Mesendoderm (in vitro differentiated cells): Measurements from ENCODE around the gene OR4D1.
"Not testable (repeated sequence)": the region's sequence is repeated elsewhere in the genome, so short reads cannot be mapped to it uniquely, and the experiment has no call there.

Source experiments
- DNase-seq: peaks from one replicate; pipeline ENCODE4 v3.0.0; 2013
- H2AK5ac ChIP-seq: 2 replicates; pipeline ENCODE4 v1.6.1; 2013; ENCODE audit warnings: low read length, inconsistent platforms
- H2BK120ac ChIP-seq: 2 replicates; pipeline ENCODE4 v1.6.1; 2013; ENCODE audit warnings: low read depth, mild to moderate bottlenecking, low read length, moderate library complexity, mixed read lengths
- H2BK15ac ChIP-seq: replicated peaks from 2 replicates; pipeline ENCODE4 v1.6.1; 2013; ENCODE audit warnings: low read depth, mild to moderate bottlenecking, moderate library complexity
- H2BK5ac ChIP-seq: 2 replicates; pipeline ENCODE4 v1.6.1; 2013; ENCODE audit warnings: low read length, inconsistent platforms
- H3K18ac ChIP-seq: 2 replicates; pipeline ENCODE4 v1.6.1; 2013; ENCODE audit warnings: mild to moderate bottlenecking, low read length, mixed read lengths
- H3K23ac ChIP-seq: one replicate; pipeline ENCODE4 v1.6.1; 2013; ENCODE audit warnings: low read length
- H3K27ac ChIP-seq: 2 replicates; pipeline ENCODE4 v1.5.1; 2013; ENCODE audit warnings: low read depth, mild to moderate bottlenecking, inconsistent platforms, low read length, moderate library complexity
- H3K27me3 ChIP-seq: 2 replicates; pipeline ENCODE4 v1.6.1; 2013; ENCODE audit warnings: low read length, control low read depth, mild to moderate bottlenecking, inconsistent platforms; ENCODE audit not compliant: insufficient read depth, poor library complexity
- H3K36me3 ChIP-seq: 2 replicates; pipeline ENCODE4 v1.6.1; 2013; ENCODE audit warnings: low read length, inconsistent platforms; ENCODE audit not compliant: control insufficient read depth, insufficient read depth
- H3K4ac ChIP-seq: one replicate; pipeline ENCODE4 v1.6.1; 2013; ENCODE audit warnings: low read depth, mild to moderate bottlenecking, low read length, moderate library complexity
- H3K4me1 ChIP-seq: 2 replicates; pipeline ENCODE4 v1.6.1; 2013; ENCODE audit warnings: low read depth, low read length, inconsistent platforms; ENCODE audit not compliant: control insufficient read depth
- H3K4me2 ChIP-seq: 2 replicates; pipeline ENCODE4 v1.6.1; 2013; ENCODE audit warnings: low read length
- H3K4me3 ChIP-seq: 2 replicates; pipeline ENCODE4 v1.5.1; 2013; ENCODE audit warnings: mild to moderate bottlenecking, low read length
- H3K56ac ChIP-seq: one replicate; pipeline ENCODE4 v1.6.1; 2013; ENCODE audit warnings: low read length
- H3K79me1 ChIP-seq: 2 replicates; pipeline ENCODE4 v1.6.1; 2013; ENCODE audit warnings: low read length, inconsistent platforms
- H3K79me2 ChIP-seq: 2 replicates; pipeline ENCODE4 v1.6.1; 2013; ENCODE audit warnings: mild to moderate bottlenecking, low read length; ENCODE audit not compliant: control insufficient read depth, insufficient read depth
- H3K9ac ChIP-seq: 2 replicates; pipeline ENCODE4 v1.6.1; 2013; ENCODE audit warnings: low read length, inconsistent platforms
- H4K5ac ChIP-seq: one replicate; pipeline ENCODE4 v1.6.1; 2013; ENCODE audit warnings: low read length
- H4K8ac ChIP-seq: one replicate; pipeline ENCODE4 v1.6.1; 2013; ENCODE audit warnings: low read depth, mild to moderate bottlenecking, control low read depth, low read length, moderate library complexity
- WGBS: extraction: QIAGEN DNeasy Blood & Tissue Kit; methylation state at CpG from one replicate; pipeline ENCODE4 v1.1.7; 2013; ENCODE audit warnings: low lambda C conversion rate, missing lambda C conversion rate; ENCODE audit not compliant: insufficient coverage; ENCODE audit errors: extremely low coverage; 5-methylcytosine and 5-hydroxymethylcytosine counted together

The OR4D1 gene

DNA sequence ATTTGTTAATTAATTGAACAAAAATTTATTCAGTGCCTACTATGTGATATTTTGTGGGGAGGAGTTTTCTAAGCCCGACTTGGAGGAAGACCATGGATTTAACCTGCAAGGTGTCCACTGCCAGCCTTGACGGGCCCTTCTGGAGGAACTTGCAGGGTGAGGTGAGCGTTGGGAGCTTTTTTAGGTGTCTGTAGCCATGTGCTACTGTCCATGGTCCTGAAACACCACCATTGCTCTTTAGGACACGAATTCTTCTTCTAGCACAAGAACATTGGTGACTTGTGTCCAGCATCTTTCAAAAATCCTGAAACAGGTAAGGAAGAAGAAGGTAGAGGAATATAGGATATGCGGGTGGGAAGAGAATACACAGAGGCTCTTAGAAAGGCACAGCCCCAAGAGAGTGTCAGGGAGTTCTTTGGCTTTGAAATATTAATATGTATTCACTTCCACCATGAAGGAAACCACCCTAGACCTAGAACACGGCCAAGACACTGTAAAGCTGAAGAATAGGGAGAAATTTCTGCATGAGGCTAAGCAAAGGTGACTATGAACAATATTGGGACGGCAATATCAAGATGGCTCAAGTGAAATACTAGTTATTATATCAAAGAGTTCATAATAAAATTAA lies 27.9 kb upstream of the OR4D1 start:
- H3K4ac ChIP-seq, result no peak overlapping the region
- H2BK5ac ChIP-seq, result no peak overlapping the region
- H3K4me2 ChIP-seq, result no peak overlapping the region
- no peak overlapping the region for H2AK5ac ChIP-seq
- no peak overlapping the region for H3K4me3 ChIP-seq
- H3K36me3 ChIP-seq, result no peaks in the 10 kb centered on the region
- no peak overlapping the region for H4K8ac ChIP-seq
- H3K4me1 ChIP-seq, result no peaks in the 10 kb centered on the region
- no peak overlapping the region for H3K27ac ChIP-seq
- H3K27me3 ChIP-seq, result no peaks in the 10 kb centered on the region
- no peak overlapping the region for H3K23ac ChIP-seq
- H3K56ac ChIP-seq, result no peak overlapping the region
- peak; percentile 80 for DNase-seq
- H4K5ac ChIP-seq, result no peak overlapping the region
- WGBS, result no CpG with 5 or more reads among the region's 7 CpGs
- H2BK15ac ChIP-seq, result no peak overlapping the region
- no peak overlapping the region for H3K18ac ChIP-seq
- no peak overlapping the region for H3K9ac ChIP-seq
- no peaks in the 10 kb centered on the region for H3K79me1 ChIP-seq
- H3K79me2 ChIP-seq, result no peaks in the 10 kb centered on the region
- H2BK120ac ChIP-seq, result no peak overlapping the region

GRCh38 chr17:58121925-58122324 lies 26.3 kb upstream of the OR4D1 start:
- Histone ChIP-seq H3K18ac (no peak overlapping the region), H2BK120ac (no peak overlapping the region), H3K4ac (no peak overlapping the region), H4K8ac (no peak overlapping the region), H3K23ac (no peak overlapping the region), H3K79me2 (no peaks in the 10 kb centered on the region), H2BK5ac (no peak overlapping the region), H3K9ac (no peak overlapping the region), H3K4me2 (no peak overlapping the region), H3K56ac (no peak overlapping the region), H3K27ac (no peak overlapping the region), H3K4me1 (no peaks in the 10 kb centered on the region), H2BK15ac (no peak overlapping the region), H3K79me1 (no peaks in the 10 kb centered on the region), H3K4me3 (no peak overlapping the region), H3K36me3 (no peaks in the 10 kb centered on the region), H4K5ac (no peak overlapping the region), H3K27me3 (no peaks in the 10 kb centered on the region), H2AK5ac (no peak overlapping the region)
- DNase-seq, result peak; percentile 75
- WGBS, result no CpG with 5 or more reads among the region's 5 CpGs

GRCh38 chr17:58127846-58128245 lies 20.3 kb upstream of the OR4D1 start:
- no peaks in the 10 kb centered on the region for H3K27me3 ChIP-seq
- H3K56ac ChIP-seq, result no peak overlapping the region
- H2BK120ac ChIP-seq, result no peak overlapping the region
- H3K4ac ChIP-seq, result no peak overlapping the region
- H4K8ac ChIP-seq, result no peak overlapping the region
- no peak overlapping the region for H2BK5ac ChIP-seq
- no peak overlapping the region for H2BK15ac ChIP-seq
- no CpG with 5 or more reads among the region's 1 CpG for WGBS
- no peaks in the 10 kb centered on the region for H3K36me3 ChIP-seq
- no peaks in the 10 kb centered on the region for H3K79me2 ChIP-seq
- H3K27ac ChIP-seq, result no peak overlapping the region
- no peak overlapping the region for H3K18ac ChIP-seq
- DNase-seq, result no peak
- no peak overlapping the region for H2AK5ac ChIP-seq
- no peak overlapping the region for H3K23ac ChIP-seq
- H4K5ac ChIP-seq, result no peak overlapping the region
- H3K4me2 ChIP-seq, result no peak overlapping the region
- no peaks in the 10 kb centered on the region for H3K4me1 ChIP-seq
- no peak overlapping the region for H3K4me3 ChIP-seq
- no peaks in the 10 kb centered on the region for H3K79me1 ChIP-seq
- H3K9ac ChIP-seq, result no peak overlapping the region

GRCh38 chr17:58132697-58133096 lies 15.5 kb upstream of the OR4D1 start:
- not testable (repeated sequence) for H3K56ac ChIP-seq, H4K5ac ChIP-seq, H3K4ac ChIP-seq, H3K9ac ChIP-seq, H3K4me1 ChIP-seq, H3K18ac ChIP-seq, H2BK15ac ChIP-seq, H3K79me1 ChIP-seq, H3K79me2 ChIP-seq, H2BK5ac ChIP-seq, H3K23ac ChIP-seq, H3K36me3 ChIP-seq, H2AK5ac ChIP-seq, H3K27ac ChIP-seq, H2BK120ac ChIP-seq, H4K8ac ChIP-seq, H3K4me3 ChIP-seq, H3K4me2 ChIP-seq, DNase-seq, H3K27me3 ChIP-seq
- no CpG with 5 or more reads among the region's 5 CpGs for WGBS

- H3K79me1 ChIP-seq, result no peaks in the 10 kb centered on the region
- WGBS, result no CpG with 5 or more reads among the region's 8 CpGs
- no peak overlapping the region for H2BK15ac ChIP-seq
- H2AK5ac ChIP-seq, result no peak overlapping the region
- H3K56ac ChIP-seq, result no peak overlapping the region
- no peak overlapping the region for H4K5ac ChIP-seq
- no peaks in the 10 kb centered on the region for H3K4me1 ChIP-seq
- H3K4ac ChIP-seq, result no peak overlapping the region
- no peaks in the 10 kb centered on the region for H3K36me3 ChIP-seq
- H3K9ac ChIP-seq, result no peak overlapping the region
- no peak overlapping the region for H3K4me3 ChIP-seq
- peak; percentile 29 for DNase-seq
- no peak overlapping the region for H3K23ac ChIP-seq
- H3K18ac ChIP-seq, result no peak overlapping the region
- H2BK120ac ChIP-seq, result no peak overlapping the region
- H4K8ac ChIP-seq, result no peak overlapping the region
- no peaks in the 10 kb centered on the region for H3K79me2 ChIP-seq
- H3K27ac ChIP-seq, result no peak overlapping the region
- H2BK5ac ChIP-seq, result no peak overlapping the region
- no peak overlapping the region for H3K4me2 ChIP-seq
- no peaks in the 10 kb centered on the region for H3K27me3 ChIP-seq
Measured at GRCh38 chr17:58136669-58137279, 11.4 kb upstream of the OR4D1 start.

DNA sequence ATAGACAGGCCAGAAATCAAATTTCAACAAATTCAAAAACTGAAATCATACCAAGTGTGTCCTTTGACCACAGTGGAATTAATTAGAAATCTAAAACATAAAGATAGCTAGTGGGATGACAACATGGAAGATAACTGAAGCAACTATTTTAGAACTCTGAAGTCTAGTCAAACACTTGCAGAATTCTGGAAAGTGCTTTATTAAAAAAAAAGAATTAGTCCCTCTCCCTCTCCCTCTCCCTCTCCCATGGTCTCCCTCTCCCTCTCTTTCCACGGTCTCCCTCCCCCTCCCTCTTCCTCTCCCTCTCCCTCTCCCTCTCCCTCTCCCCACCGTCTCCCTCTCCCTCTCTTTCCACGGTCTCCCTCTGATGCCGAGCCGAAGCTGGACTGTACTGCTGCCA lies 6.7 kb upstream of the OR4D1 start:
- Histone ChIP-seq H2BK15ac (no peak overlapping the region), H2AK5ac (no peak overlapping the region), H4K8ac (no peak overlapping the region), H3K4me2 (no peak overlapping the region), H3K18ac (no peak overlapping the region), H3K9ac (no peak overlapping the region), H3K27me3 (no peaks in the 10 kb centered on the region), H3K4me3 (no peak overlapping the region), H2BK120ac (no peak overlapping the region), H3K36me3 (no peaks in the 10 kb centered on the region), H3K27ac (no peak overlapping the region), H2BK5ac (no peak overlapping the region), H3K56ac (no peak overlapping the region), H3K4ac (no peak overlapping the region), H3K79me2 (no peaks in the 10 kb centered on the region), H3K4me1 (no peaks in the 10 kb centered on the region), H3K79me1 (no peaks in the 10 kb centered on the region), H4K5ac (no peak overlapping the region), H3K23ac (no peak overlapping the region)
- no CpG with 5 or more reads among the region's 5 CpGs for WGBS
- DNase-seq, result no peak
